SU-DHL-6 (cell line): ENCODE data around the gene DAGLB.

Experiments used
- EZH2phosphoT487 ChIP-seq: fragments of 200-600 bp; sonication (generic), shearing (Covaris generic); conservative IDR thresholded peaks from 2 replicates; pipeline ENCODE4 v1.6.1; 2018; ENCODE audit warnings: mild to moderate bottlenecking, antibody characterized with exemption, low read length, moderate library complexity, mixed read lengths
- TF ChIP-seq, protein P1 (sequence below): fragments of 200-600 bp; sonication (generic); IDR thresholded peaks from one replicate; pipeline ENCODE4 v1.5.1; 2017; ENCODE audit warnings: antibody characterized with exemption, mild to moderate bottlenecking, low read length, moderate library complexity; ENCODE audit not compliant: insufficient read depth, poor library complexity, severe bottlenecking

DNA sequence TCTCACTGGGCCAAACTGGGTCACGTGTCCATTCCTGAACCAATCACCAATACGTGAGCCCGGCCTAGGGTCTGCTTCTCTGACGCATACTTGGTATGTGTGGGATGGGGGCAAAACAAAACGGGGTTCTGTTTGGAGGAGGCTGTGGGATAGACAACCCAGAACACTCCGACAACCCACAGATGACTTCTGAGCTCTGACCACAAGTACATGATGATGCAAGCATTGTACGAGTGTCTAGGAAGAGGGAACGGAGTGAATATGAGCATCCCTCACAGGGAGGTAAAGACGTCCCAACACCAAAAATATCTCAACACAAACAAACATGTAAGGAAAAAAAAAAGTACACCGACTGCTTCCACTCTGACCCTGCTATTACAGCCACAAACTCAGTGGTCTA, 5.6 kb downstream of the DAGLB start:
- TF ChIP-seq, protein P1, sequence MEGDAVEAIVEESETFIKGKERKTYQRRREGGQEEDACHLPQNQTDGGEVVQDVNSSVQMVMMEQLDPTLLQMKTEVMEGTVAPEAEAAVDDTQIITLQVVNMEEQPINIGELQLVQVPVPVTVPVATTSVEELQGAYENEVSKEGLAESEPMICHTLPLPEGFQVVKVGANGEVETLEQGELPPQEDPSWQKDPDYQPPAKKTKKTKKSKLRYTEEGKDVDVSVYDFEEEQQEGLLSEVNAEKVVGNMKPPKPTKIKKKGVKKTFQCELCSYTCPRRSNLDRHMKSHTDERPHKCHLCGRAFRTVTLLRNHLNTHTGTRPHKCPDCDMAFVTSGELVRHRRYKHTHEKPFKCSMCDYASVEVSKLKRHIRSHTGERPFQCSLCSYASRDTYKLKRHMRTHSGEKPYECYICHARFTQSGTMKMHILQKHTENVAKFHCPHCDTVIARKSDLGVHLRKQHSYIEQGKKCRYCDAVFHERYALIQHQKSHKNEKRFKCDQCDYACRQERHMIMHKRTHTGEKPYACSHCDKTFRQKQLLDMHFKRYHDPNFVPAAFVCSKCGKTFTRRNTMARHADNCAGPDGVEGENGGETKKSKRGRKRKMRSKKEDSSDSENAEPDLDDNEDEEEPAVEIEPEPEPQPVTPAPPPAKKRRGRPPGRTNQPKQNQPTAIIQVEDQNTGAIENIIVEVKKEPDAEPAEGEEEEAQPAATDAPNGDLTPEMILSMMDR, result no peak
- TF ChIP-seq EZH2phosphoT487, result no peak
